ENCODE results near the gene ZFAND3.

Gene ZFAND3

GRCh38 chr6:38187325-38187724 is 367.8 kb downstream of the ZFAND3 start:
- no peak for TF ChIP-seq CTCF (IDR thresholded peaks at IDR 0.05; ENCODE audit: borderline replicate concordance, control extremely low read depth, extremely low read depth, insufficient read depth, missing control alignments)
- in situ Hi-C loops (cut with MboI; ENCODE audit: low sequenced_read_pairs, unreplicated experiment), result no loop called here
- no peak for DNase-seq (ENCODE audit: low spot score)

- no peak for DNase-seq (ENCODE audit: low spot score)
- in situ Hi-C loops (cut with MboI; ENCODE audit: low sequenced_read_pairs, unreplicated experiment), result no loop called here
- TF ChIP-seq CTCF (IDR thresholded peaks at IDR 0.05; ENCODE audit: borderline replicate concordance, control extremely low read depth, extremely low read depth, insufficient read depth, missing control alignments), result no peak
Measured at GRCh38 chr6:38187811-38188590, 368.5 kb downstream of the ZFAND3 start.

GRCh38 chr6:38188677-38189335 is 369.3 kb downstream of the ZFAND3 start:
- TF ChIP-seq CTCF (IDR thresholded peaks at IDR 0.05; ENCODE audit: borderline replicate concordance, control extremely low read depth, extremely low read depth, insufficient read depth, missing control alignments), result no peak
- no peak for DNase-seq (ENCODE audit: low spot score)
- in situ Hi-C loops (cut with MboI; ENCODE audit: low sequenced_read_pairs, unreplicated experiment), result no loop called here

GRCh38 chr6:38191418-38191817 is 371.9 kb downstream of the ZFAND3 start:
- no peak for DNase-seq (ENCODE audit: low spot score)
- TF ChIP-seq CTCF (IDR thresholded peaks at IDR 0.05; ENCODE audit: borderline replicate concordance, control extremely low read depth, extremely low read depth, insufficient read depth, missing control alignments), result no peak
- in situ Hi-C loops (cut with MboI; ENCODE audit: low sequenced_read_pairs, unreplicated experiment), result no loop called here

- no peak for DNase-seq (ENCODE audit: low spot score)
- in situ Hi-C loops (cut with MboI; ENCODE audit: low sequenced_read_pairs, unreplicated experiment), result no loop called here
- TF ChIP-seq CTCF (IDR thresholded peaks at IDR 0.05; ENCODE audit: borderline replicate concordance, control extremely low read depth, extremely low read depth, insufficient read depth, missing control alignments), result no peak
Measured at GRCh38 chr6:38192011-38192410, 372.5 kb downstream of the ZFAND3 start.

- in situ Hi-C loops (cut with MboI; ENCODE audit: low sequenced_read_pairs, unreplicated experiment), result no loop called here
- TF ChIP-seq CTCF (IDR thresholded peaks at IDR 0.05; ENCODE audit: borderline replicate concordance, control extremely low read depth, extremely low read depth, insufficient read depth, missing control alignments), result no peak
- DNase-seq (ENCODE audit: low spot score), result no peak
Measured at GRCh38 chr6:38192487-38192886, 373.0 kb downstream of the ZFAND3 start.

Data from GM13976 (cell line).